HepG2 (cell line): ENCODE results near the gene CDC42BPG. TPM values are rescaled to one million over a fixed set of nuclear protein-coding genes. Genes with fewer than 3 reads are reported as not detected.

Experiments
- AKAP8 ChIP-seq: sonication (generic); formaldehyde crosslinking; IDR thresholded peaks from 2 replicates; pipeline ENCODE4 v1.5.1; 2020; ENCODE audit warnings: mild to moderate bottlenecking, missing genetic modification reagents
- CBFB ChIP-seq: sonication (generic); formaldehyde crosslinking; IDR thresholded peaks from 2 replicates; pipeline ENCODE4 v1.4.0; 2020; ENCODE audit warnings: missing genetic modification reagents
- CREM ChIP-seq, 2 experiments: sonication (generic) in 1 of 2; formaldehyde crosslinking in 1 of 2; IDR thresholded peaks; 2 replicates each; pipeline versions ENCODE4 v1.4.0 to v1.6.1; 2016 to 2020; ENCODE audit warnings: antibody characterized with exemption in 1 of 2, mild to moderate bottlenecking in 1 of 2, missing genetic modification reagents in 1 of 2
- HIVEP1 ChIP-seq: sonication (generic); formaldehyde crosslinking; IDR thresholded peaks from 2 replicates; pipeline ENCODE4 v1.4.0; 2020; ENCODE audit warnings: mild to moderate bottlenecking, missing genetic modification reagents
- HMG20A ChIP-seq: IDR thresholded peaks from 2 replicates; pipeline ENCODE4 v1.6.1; 2016; ENCODE audit warnings: borderline replicate concordance
- IRF2 ChIP-seq: IDR thresholded peaks from 2 replicates; pipeline ENCODE4 v1.6.1; 2018; ENCODE audit warnings: missing genetic modification reagents, missing compliant biosample characterization
- KAT8 ChIP-seq: IDR thresholded peaks from 2 replicates; pipeline ENCODE4 v1.6.1; 2016; ENCODE audit warnings: missing genetic modification reagents, missing compliant biosample characterization
- KDM5B ChIP-seq: sonication (generic); formaldehyde crosslinking; IDR thresholded peaks from 2 replicates; pipeline ENCODE4 v1.4.0; 2020; ENCODE audit warnings: missing genetic modification reagents, mild to moderate bottlenecking, borderline replicate concordance
- MTF1 ChIP-seq: sonication (generic); formaldehyde crosslinking; IDR thresholded peaks from 2 replicates; pipeline ENCODE4 v1.5.0; 2020; ENCODE audit warnings: missing genetic modification reagents
- MYC ChIP-seq: sonication (generic); formaldehyde crosslinking; IDR thresholded peaks from 2 replicates; pipeline ENCODE4 v1.9.0; 2021; ENCODE audit warnings: missing genetic modification reagents, borderline replicate concordance
- NKX3-1 ChIP-seq: sonication (generic); formaldehyde crosslinking; IDR thresholded peaks from 2 replicates; pipeline ENCODE4 v1.5.0; 2020; ENCODE audit warnings: missing genetic modification reagents
- PAX8 ChIP-seq: sonication (generic); formaldehyde crosslinking; IDR thresholded peaks from 2 replicates; pipeline ENCODE4 v1.8.0; 2022; ENCODE audit warnings: mild to moderate bottlenecking, missing genetic modification reagents, borderline replicate concordance
- POLR2G ChIP-seq: fragments of 200-400 bp; formaldehyde crosslinking; IDR thresholded peaks from 2 replicates; pipeline ENCODE4 v1.6.1; 2018; ENCODE audit warnings: mild to moderate bottlenecking, low read depth, low read length, moderate library complexity
- SALL1 ChIP-seq: sonication (generic); formaldehyde crosslinking; IDR thresholded peaks from 2 replicates; pipeline ENCODE4 v1.8.0; 2022; ENCODE audit warnings: mild to moderate bottlenecking, missing genetic modification reagents
- SMAD9 ChIP-seq: sonication (generic); formaldehyde crosslinking; IDR thresholded peaks from 2 replicates; pipeline ENCODE4 v1.5.1; 2020; ENCODE audit warnings: mild to moderate bottlenecking, missing genetic modification reagents
- TBL1XR1 ChIP-seq: fragments of 150-350 bp; IDR thresholded peaks from 2 replicates; pipeline ENCODE4 v1.6.1; 2014; ENCODE audit warnings: borderline replicate concordance, low read length; ENCODE audit not compliant: partially characterized antibody
- YEATS2 ChIP-seq: sonication (generic); formaldehyde crosslinking; IDR thresholded peaks from 2 replicates; pipeline ENCODE4 v1.4.0; 2020; ENCODE audit warnings: missing genetic modification reagents, borderline replicate concordance
- ZFP36L1 ChIP-seq: sonication (generic); formaldehyde crosslinking; IDR thresholded peaks from 2 replicates; pipeline ENCODE4 v1.8.0; 2022; ENCODE audit warnings: mild to moderate bottlenecking, missing genetic modification reagents, moderate library complexity
- ZFP82 ChIP-seq: sonication (generic); formaldehyde crosslinking; IDR thresholded peaks from 2 replicates; pipeline ENCODE4 v1.5.1; 2020; ENCODE audit warnings: mild to moderate bottlenecking, missing genetic modification reagents, borderline replicate concordance
- ZFP90 ChIP-seq: sonication (generic); formaldehyde crosslinking; IDR thresholded peaks from 2 replicates; pipeline ENCODE4 v1.8.0; 2022; ENCODE audit warnings: missing genetic modification reagents, mild to moderate bottlenecking, inconsistent platforms, borderline replicate concordance
- ZNF251 ChIP-seq: sonication (generic); formaldehyde crosslinking; IDR thresholded peaks from 2 replicates; pipeline ENCODE4 v1.9.0; 2021; ENCODE audit warnings: mild to moderate bottlenecking, missing genetic modification reagents
- ZNF333 ChIP-seq: sonication (generic); formaldehyde crosslinking; IDR thresholded peaks from 2 replicates; pipeline ENCODE4 v1.4.0; 2020; ENCODE audit warnings: mild to moderate bottlenecking, missing genetic modification reagents, borderline replicate concordance
- ZNF589 ChIP-seq: sonication (generic); formaldehyde crosslinking; conservative IDR thresholded peaks from 2 replicates; pipeline ENCODE4 v1.8.0; 2022; ENCODE audit warnings: mild to moderate bottlenecking, moderate library complexity, missing genetic modification reagents
- ZNF670 ChIP-seq: sonication (generic); formaldehyde crosslinking; IDR thresholded peaks from 2 replicates; pipeline ENCODE4 v1.8.0; 2022; ENCODE audit warnings: mild to moderate bottlenecking, missing genetic modification reagents, borderline replicate concordance
- ZNF747 ChIP-seq: sonication (generic); formaldehyde crosslinking; IDR thresholded peaks from 2 replicates; pipeline ENCODE4 v1.8.1; 2023; ENCODE audit warnings: missing genetic modification reagents, mild to moderate bottlenecking, borderline replicate concordance
- ZNF792 ChIP-seq: IDR thresholded peaks from 2 replicates; pipeline ENCODE4 v1.6.1; 2016
- polyA plus RNA-seq, 8 experiments: library from polyadenylated mRNA; depleted of rRNA in 3 of 8; stranded (reverse) in 7 of 8; unstranded in 1 of 8; fragments of >200 nt; fragmentation: Illumina TruSeq in 4 of 8; extraction: Trizol in 4 of 8; gene quantifications; 2 replicates each; pipeline versions ENCODE4 v1.2.1 to v1.2.3, GENCODE V29; 2011 to 2016; ENCODE audit warnings: low read depth in 4 of 8, missing spikeins in 1 of 8, mixed read lengths in 1 of 8; ENCODE audit not compliant: insufficient read depth in 1 of 8
- total RNA-seq, 5 experiments: library from RNA; depleted of rRNA; stranded (reverse); fragments of >200 nt; fragmentation: Illumina TruSeq; extraction: Trizol; gene quantifications; 2 replicates each; pipeline ENCODE4 v1.2.3, GENCODE V29; 2016; ENCODE audit warnings: low read depth in 1 of 5
- TF ChIP-seq, protein P1 (sequence below): sonication (generic); formaldehyde crosslinking; IDR thresholded peaks from 2 replicates; pipeline ENCODE4 v1.8.0; 2022; ENCODE audit warnings: mild to moderate bottlenecking, missing genetic modification reagents
- TF ChIP-seq, protein P2 (sequence below): sonication (generic); formaldehyde crosslinking; IDR thresholded peaks from 2 replicates; pipeline ENCODE4 v1.5.1; 2020; ENCODE audit warnings: mild to moderate bottlenecking, missing genetic modification reagents, moderate library complexity
- TF ChIP-seq, protein P3 (sequence below): sonication (generic); formaldehyde crosslinking; IDR thresholded peaks from 2 replicates; pipeline ENCODE4 v1.4.0; 2020; ENCODE audit warnings: missing genetic modification reagents

Gene CDC42BPG
- total and polyA plus RNA-seq, 2 of the 13 experiments (the other 11 are each of a cell fraction or from before 2014, with no cell fraction given), result 0.55 to 1.4 TPM

GRCh38 chr11:64803158-64803845 is 41.2 kb downstream of the CDC42BPG start, which contains the start of gene MAP4K2 (continued):
- TF ChIP-seq, protein P1, sequence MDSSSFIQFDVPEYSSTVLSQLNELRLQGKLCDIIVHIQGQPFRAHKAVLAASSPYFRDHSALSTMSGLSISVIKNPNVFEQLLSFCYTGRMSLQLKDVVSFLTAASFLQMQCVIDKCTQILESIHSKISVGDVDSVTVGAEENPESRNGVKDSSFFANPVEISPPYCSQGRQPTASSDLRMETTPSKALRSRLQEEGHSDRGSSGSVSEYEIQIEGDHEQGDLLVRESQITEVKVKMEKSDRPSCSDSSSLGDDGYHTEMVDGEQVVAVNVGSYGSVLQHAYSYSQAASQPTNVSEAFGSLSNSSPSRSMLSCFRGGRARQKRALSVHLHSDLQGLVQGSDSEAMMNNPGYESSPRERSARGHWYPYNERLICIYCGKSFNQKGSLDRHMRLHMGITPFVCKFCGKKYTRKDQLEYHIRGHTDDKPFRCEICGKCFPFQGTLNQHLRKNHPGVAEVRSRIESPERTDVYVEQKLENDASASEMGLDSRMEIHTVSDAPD, result no peak
- TF ChIP-seq ZNF333 (CRISPR knock-in tag), result no peak
- no peak for TF ChIP-seq MTF1 (CRISPR knock-in tag)
- TF ChIP-seq CBFB (CRISPR knock-in tag), result 0 out of 2 replicates have a peak, but pooled peaks have one; percentile 25
- TF ChIP-seq, protein P2, sequence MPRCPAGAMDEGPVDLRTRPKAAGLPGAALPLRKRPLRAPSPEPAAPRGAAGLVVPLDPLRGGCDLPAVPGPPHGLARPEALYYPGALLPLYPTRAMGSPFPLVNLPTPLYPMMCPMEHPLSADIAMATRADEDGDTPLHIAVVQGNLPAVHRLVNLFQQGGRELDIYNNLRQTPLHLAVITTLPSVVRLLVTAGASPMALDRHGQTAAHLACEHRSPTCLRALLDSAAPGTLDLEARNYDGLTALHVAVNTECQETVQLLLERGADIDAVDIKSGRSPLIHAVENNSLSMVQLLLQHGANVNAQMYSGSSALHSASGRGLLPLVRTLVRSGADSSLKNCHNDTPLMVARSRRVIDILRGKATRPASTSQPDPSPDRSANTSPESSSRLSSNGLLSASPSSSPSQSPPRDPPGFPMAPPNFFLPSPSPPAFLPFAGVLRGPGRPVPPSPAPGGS (CRISPR knock-in tag), result no peak
- peak; percentile 67; the same call in 1 of the 2 replicates for TF ChIP-seq SMAD9
- 0 out of 2 replicates have a peak, but pooled peaks have one; percentile 67 for TF ChIP-seq ZFP82 (CRISPR knock-in tag)
- no peak; the same call in 1 of the 2 replicates for TF ChIP-seq YEATS2 (CRISPR knock-in tag)
- TF ChIP-seq ZNF589, result no peak
- TF ChIP-seq KAT8, result no peak
- peak; percentile 19; the same call in 1 of the 2 replicates for TF ChIP-seq CREM (IDR thresholded peaks at IDR 0.05)
- TF ChIP-seq CREM (CRISPR knock-in tag; IDR thresholded peaks at IDR 0.05), result no peak
- TF ChIP-seq TBL1XR1, result no peak
- no peak for TF ChIP-seq ZNF747 (CRISPR knock-in tag)
- no peak for TF ChIP-seq ZFP36L1
- peak; percentile 66; the same call in 1 of the 2 replicates for TF ChIP-seq ZNF670 (CRISPR knock-in tag)
- TF ChIP-seq SALL1 (CRISPR knock-in tag), result peak; percentile 15; the same call in 1 of the 2 replicates
- TF ChIP-seq KDM5B (CRISPR knock-in tag), result no peak; the same call in 1 of the 2 replicates
- no peak for TF ChIP-seq NKX3-1 (CRISPR knock-in tag)
- no peak for TF ChIP-seq AKAP8
- no peak for TF ChIP-seq ZNF792
- TF ChIP-seq PAX8, result no peak
- TF ChIP-seq MYC (CRISPR knock-in tag), result no peak; the same call in 1 of the 2 replicates
- TF ChIP-seq, protein P3, sequence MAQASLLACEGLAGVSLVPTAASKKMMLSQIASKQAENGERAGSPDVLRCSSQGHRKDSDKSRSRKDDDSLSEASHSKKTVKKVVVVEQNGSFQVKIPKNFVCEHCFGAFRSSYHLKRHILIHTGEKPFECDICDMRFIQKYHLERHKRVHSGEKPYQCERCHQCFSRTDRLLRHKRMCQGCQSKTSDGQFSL (CRISPR knock-in tag), result no peak
- peak; percentile 69 for TF ChIP-seq POLR2G
- TF ChIP-seq IRF2 (CRISPR knock-in tag), result 0 out of 2 replicates have a peak, but pooled peaks have one; percentile 43
- no peak for TF ChIP-seq ZFP90 (CRISPR knock-in tag)
- no peak for TF ChIP-seq HMG20A (CRISPR knock-in tag)
- no peak for TF ChIP-seq ZNF251
- peak; percentile 89 for TF ChIP-seq HIVEP1 (CRISPR knock-in tag)
